ENCODE data around the gene SP3. TPM values are rescaled to one million over a fixed set of nuclear protein-coding genes. Genes with fewer than 3 reads are reported as not detected.

Gene SP3
- total and polyA plus RNA-seq, 10 donors, result 17.4 to 140 (median 99.0) TPM

GRCh38 chr2:173880561-173880960 is 84.6 kb downstream of the SP3 start:
- Histone ChIP-seq H3K9me3 (no peaks in the 10 kb centered on the region), H3K36me3 (no peaks in the 10 kb centered on the region), H3K27ac (no peak overlapping the region), H3K4me3 (no peak overlapping the region), H3K4me1 (peaks cover 0 to 18% (median 3%) of the 10 kb centered on the region in 6 donors), H3K27me3 (replicated peaks in 1 of 7) (peaks cover 0 to 9% (median 0%) of the 10 kb centered on the region in 7 donors)
- WGBS, 5 donors, result 73 to 91% (median 88%) methylated on average over 6 of the region's 6 CpGs
- TF ChIP-seq, protein P1, sequence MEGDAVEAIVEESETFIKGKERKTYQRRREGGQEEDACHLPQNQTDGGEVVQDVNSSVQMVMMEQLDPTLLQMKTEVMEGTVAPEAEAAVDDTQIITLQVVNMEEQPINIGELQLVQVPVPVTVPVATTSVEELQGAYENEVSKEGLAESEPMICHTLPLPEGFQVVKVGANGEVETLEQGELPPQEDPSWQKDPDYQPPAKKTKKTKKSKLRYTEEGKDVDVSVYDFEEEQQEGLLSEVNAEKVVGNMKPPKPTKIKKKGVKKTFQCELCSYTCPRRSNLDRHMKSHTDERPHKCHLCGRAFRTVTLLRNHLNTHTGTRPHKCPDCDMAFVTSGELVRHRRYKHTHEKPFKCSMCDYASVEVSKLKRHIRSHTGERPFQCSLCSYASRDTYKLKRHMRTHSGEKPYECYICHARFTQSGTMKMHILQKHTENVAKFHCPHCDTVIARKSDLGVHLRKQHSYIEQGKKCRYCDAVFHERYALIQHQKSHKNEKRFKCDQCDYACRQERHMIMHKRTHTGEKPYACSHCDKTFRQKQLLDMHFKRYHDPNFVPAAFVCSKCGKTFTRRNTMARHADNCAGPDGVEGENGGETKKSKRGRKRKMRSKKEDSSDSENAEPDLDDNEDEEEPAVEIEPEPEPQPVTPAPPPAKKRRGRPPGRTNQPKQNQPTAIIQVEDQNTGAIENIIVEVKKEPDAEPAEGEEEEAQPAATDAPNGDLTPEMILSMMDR (IDR thresholded peaks at IDR 0.05 in 8 of 11, conservative IDR thresholded peaks at IDR 0.05 in 3 of 11), result no peak
- TF ChIP-seq POLR2A (IDR thresholded peaks at IDR 0.05) (no peak), POLR2AphosphoS5 (IDR thresholded peaks at IDR 0.05) (no peak)
- no peak for DNase-seq
- intact Hi-C loops (cut with DNase I; ENCODE audit: low total_unique reads), result no loop called here

- Histone ChIP-seq H3K4me3 (no peak overlapping the region), H3K4me1 (peaks cover 0 to 31% (median 10%) of the 10 kb centered on the region in 6 donors), H3K9me3 (no peaks in the 10 kb centered on the region), H3K36me3 (no peaks in the 10 kb centered on the region), H3K27ac (no peak overlapping the region), H3K27me3 (replicated peaks in 1 of 7) (peaks cover 0 to 9% (median 0%) of the 10 kb centered on the region in 7 donors)
- WGBS, 5 donors, result 85 to 92% (median 91%) methylated on average over 9 of the region's 9 CpGs
- intact Hi-C loops (cut with DNase I; ENCODE audit: low total_unique reads), result no loop called here
- TF ChIP-seq POLR2AphosphoS5 (IDR thresholded peaks at IDR 0.05) (no peak), POLR2A (IDR thresholded peaks at IDR 0.05) (no peak)
- TF ChIP-seq, protein P1 (IDR thresholded peaks at IDR 0.05 in 8 of 11, conservative IDR thresholded peaks at IDR 0.05 in 3 of 11), result no peak
- no peak for DNase-seq
Observed at GRCh38 chr2:173876833-173877413, 88.2 kb downstream of the SP3 start.

DNA sequence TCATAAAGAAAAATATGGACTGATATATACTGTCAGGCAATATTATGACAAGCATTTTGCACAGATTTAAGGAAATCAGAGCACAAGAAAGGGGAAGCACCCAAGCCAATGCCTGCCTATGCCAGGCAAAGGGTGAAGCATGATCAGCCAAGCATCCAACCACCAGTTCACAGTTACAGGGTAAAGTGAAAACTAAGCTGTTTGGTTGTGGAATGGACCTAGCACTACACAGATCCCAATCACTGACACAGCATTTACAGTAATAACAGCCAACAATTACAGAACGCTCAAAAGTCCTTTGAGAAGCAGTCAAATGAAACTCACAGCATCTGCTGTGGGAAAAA is 90.3 kb downstream of the SP3 start:
- no peak for DNase-seq
- TF ChIP-seq POLR2A (IDR thresholded peaks at IDR 0.05) (no peak), POLR2AphosphoS5 (IDR thresholded peaks at IDR 0.05) (no peak)
- TF ChIP-seq, protein P1 (IDR thresholded peaks at IDR 0.05 in 8 of 11, conservative IDR thresholded peaks at IDR 0.05 in 3 of 11), result no peak
- H3K4me1 ChIP-seq, result peaks cover 0 to 20% (median 10%) of the 10 kb centered on the region in 6 donors
- 54 to 83% (median 69%) methylated on average over 1 of the region's 1 CpG for WGBS, 5 donors
- H3K36me3 ChIP-seq, result no peaks in the 10 kb centered on the region
- H3K4me3 ChIP-seq, result no peak overlapping the region
- intact Hi-C loops (cut with DNase I; ENCODE audit: low total_unique reads), result no loop called here
- H3K27ac ChIP-seq, result peak overlapping the region in 3 of 8 donors; percentile 19 to 43 (median 37)
- H3K27me3 ChIP-seq (replicated peaks in 1 of 7), result peaks cover 0 to 9% (median 0%) of the 10 kb centered on the region in 7 donors
- H3K9me3 ChIP-seq, result no peaks in the 10 kb centered on the region

DNA sequence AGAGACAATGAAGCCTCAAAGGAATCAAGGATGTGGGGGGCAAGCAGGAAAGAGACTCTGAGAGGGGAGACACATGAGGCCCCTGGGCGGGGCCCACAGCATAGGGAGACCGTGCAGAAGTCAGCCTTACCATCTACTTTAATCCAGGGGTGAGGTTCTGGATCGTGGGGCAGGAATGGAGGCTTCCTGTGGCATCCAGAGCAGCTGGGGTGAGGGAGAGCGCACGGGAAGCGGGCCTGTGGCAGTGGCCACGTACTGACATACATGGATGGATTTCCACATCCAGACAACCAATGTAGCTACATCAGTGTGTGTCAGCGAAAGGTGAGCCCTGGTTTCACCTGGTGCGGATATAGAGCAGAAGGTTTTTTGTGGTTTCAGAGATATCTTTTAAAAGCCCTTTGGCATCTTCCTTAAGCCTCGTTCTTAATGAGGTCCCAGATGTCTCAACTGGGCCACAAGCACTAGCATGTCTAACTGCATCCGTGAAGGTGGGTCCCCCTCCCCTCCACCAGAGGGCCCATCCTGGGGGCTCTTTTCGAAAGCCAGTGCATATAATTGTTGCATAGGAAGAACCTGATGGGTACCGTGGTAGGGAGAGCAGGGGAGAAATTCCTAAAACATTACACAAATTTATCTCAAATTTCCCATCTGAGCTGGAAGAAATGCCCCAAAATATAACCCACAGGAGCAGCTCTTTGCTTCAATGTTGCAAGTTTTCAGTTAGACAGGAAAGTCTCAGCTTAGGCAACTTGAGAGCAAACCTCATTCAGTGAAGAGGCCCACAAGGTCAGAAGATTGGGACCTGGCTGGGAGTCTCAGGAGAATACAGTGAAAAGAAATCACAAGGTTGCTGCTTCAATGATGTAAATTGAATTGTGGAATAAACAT is 90.9 kb downstream of the SP3 start:
- Histone ChIP-seq H3K4me1 (peaks cover 0 to 20% (median 10%) of the 10 kb centered on the region in 6 donors), H3K9me3 (no peaks in the 10 kb centered on the region), H3K4me3 (no peak overlapping the region), H3K27ac (peak overlapping the region in 1 of 8 donors; percentile 37), H3K36me3 (no peaks in the 10 kb centered on the region), H3K27me3 (replicated peaks in 1 of 7) (peaks cover 0 to 8% (median 0%) of the 10 kb centered on the region in 7 donors)
- 46 to 74% (median 67%) methylated on average over 13 of the region's 13 CpGs for WGBS, 5 donors
- no peak for DNase-seq
- TF ChIP-seq POLR2AphosphoS5 (IDR thresholded peaks at IDR 0.05) (no peak), POLR2A (IDR thresholded peaks at IDR 0.05) (no peak)
- TF ChIP-seq, protein P1 (IDR thresholded peaks at IDR 0.05 in 8 of 11, conservative IDR thresholded peaks at IDR 0.05 in 3 of 11), result no peak
- intact Hi-C loops (cut with DNase I; ENCODE audit: low total_unique reads), result no loop called here
